COR-L47 (cell line): ENCODE measurements around the gene TPM4.
A peak's percentile ranks its signal among the peaks of the same experiment; 100 is the strongest.
"Not testable (repeated sequence)": the region's sequence is repeated elsewhere in the genome, so short reads cannot be mapped to it uniquely, and the experiment has no call there.

ENCODE experiments used
- DNase-seq: peaks from one replicate; lab custom pipeline; 2025; lab: John Stamatoyannopoulos, UW

The TPM4 gene

GRCh38 chr19:16098416-16098768, 22.1 kb downstream of the TPM4 start:
- DNase-seq = no peak

- no peak for DNase-seq
These were observed 22.5 kb downstream of the TPM4 start for GRCh38 chr19:16098821-16099220.

GRCh38 chr19:16099314-16099965, 23.1 kb downstream of the TPM4 start:
- DNase-seq = not testable (repeated sequence)

GRCh38 chr19:16100524-16100923, 24.2 kb downstream of the TPM4 start:
- DNase-seq = no peak

GRCh38 chr19:16104722-16105121, 28.4 kb downstream of the TPM4 start:
- DNase-seq = no peak

- no peak for DNase-seq
These were observed 29.8 kb downstream of the TPM4 start for GRCh38 chr19:16106121-16106520.

- peak; percentile 99 for DNase-seq
These were observed 35.0 kb downstream of the TPM4 start, which contains the start of gene RAB8A for GRCh38 chr19:16111160-16111908. Gene RAB8A (plus strand): TSS chr19:16111889. CDS start chr19:16111902, 13 bp downstream.

- no peak for DNase-seq
These were observed 35.8 kb downstream of the TPM4 start for GRCh38 chr19:16111909-16112752.

- no peak for DNase-seq
These were observed 36.5 kb downstream of the TPM4 start for GRCh38 chr19:16112778-16113177.

GRCh38 chr19:16113727-16114126, 37.4 kb downstream of the TPM4 start:
- no peak for DNase-seq

- no peak for DNase-seq
These were observed 39.2 kb downstream of the TPM4 start for GRCh38 chr19:16115301-16116039.

- DNase-seq = no peak
These were observed 39.8 kb downstream of the TPM4 start for GRCh38 chr19:16116067-16116466.

GRCh38 chr19:16117594-16118033, 41.3 kb downstream of the TPM4 start:
- no peak for DNase-seq

GRCh38 chr19:16118489-16119033, 42.3 kb downstream of the TPM4 start:
- no peak for DNase-seq

- DNase-seq = not testable (repeated sequence)
These were observed 43.0 kb downstream of the TPM4 start for GRCh38 chr19:16119075-16119857.

- DNase-seq = no peak
These were observed 44.8 kb downstream of the TPM4 start for GRCh38 chr19:16121141-16121540.

GRCh38 chr19:16121967-16122366, 45.7 kb downstream of the TPM4 start:
- DNase-seq = no peak

- DNase-seq = no peak
These were observed 48.7 kb downstream of the TPM4 start for GRCh38 chr19:16124953-16125352.

- no peak for DNase-seq
These were observed 49.6 kb downstream of the TPM4 start for GRCh38 chr19:16125737-16126495.

- DNase-seq = no peak
These were observed 50.8 kb downstream of the TPM4 start for GRCh38 chr19:16127080-16127479.
